Endothelial cell of umbilical vein (primary cell): ENCODE results near the gene SIDT1. TPM values are rescaled to one million over a fixed set of nuclear protein-coding genes. Genes with fewer than 3 reads are reported as not detected.

Experiments
- BruUV-seq: library from RNA; stranded (reverse); fragments of 400-500 nt; replicated peaks from 2 replicates; lab custom pipeline; 2021; lab: Mats Ljungman, UMichigan
- CTCF ChIA-PET: fragments of 300-600, 350-600 bp; sonication (Branson Sonifier 250); formaldehyde crosslinking; loops from one replicate; lab custom pipeline; 2021; ENCODE audit warnings: antibody characterized with exemption, inconsistent platforms; lab: Charles Lee
- POLR2A ChIA-PET: fragments of 300-600, 350-600 bp; sonication (Branson Sonifier 250); formaldehyde crosslinking; loops from one replicate; lab custom pipeline; 2021; ENCODE audit warnings: antibody characterized with exemption, inconsistent platforms; lab: Charles Lee
- DNase-seq: peaks from one replicate; pipeline ENCODE4 v3.0.0-alpha.2; 2011; ENCODE audit warnings: low read depth, low spot score
- FAIRE-seq: peaks from 2 replicates; lab custom pipeline; 2011; peaks lifted over from hg19 to GRCh38; lab: Jason Lieb, UNC
- H2AFZ ChIP-seq: 2 replicates; pipeline ENCODE4 v1.6.0; 2012; ENCODE audit warnings: low read depth, low read length, control low read depth, inconsistent platforms
- H3K27ac ChIP-seq: 2 replicates; pipeline ENCODE4 v1.5.1; 2011; ENCODE audit warnings: low read depth, mild to moderate bottlenecking, control low read depth, low read length, moderate library complexity; ENCODE audit not compliant: insufficient read depth
- H3K27me3 ChIP-seq, 2 experiments: 2 replicates each; pipeline versions ENCODE4 v1.6.0 to v1.6.1; 2011; ENCODE audit warnings: low read length in 2 of 2, mixed read lengths in 1 of 2; ENCODE audit not compliant: control insufficient read depth in 2 of 2, insufficient read depth in 2 of 2
- H3K36me3 ChIP-seq, 2 experiments: 2 replicates in 1 of 2; 3 replicates in 1 of 2; pipeline ENCODE4 v1.5.1; 2011; ENCODE audit warnings: low read length in 2 of 2, mild to moderate bottlenecking in 1 of 2, moderate library complexity in 1 of 2; ENCODE audit not compliant: control insufficient read depth in 2 of 2, insufficient read depth in 2 of 2; ENCODE audit errors: extremely low read depth in 1 of 2
- H3K4me1 ChIP-seq: 3 replicates; pipeline ENCODE4 v1.5.1; 2011; ENCODE audit warnings: mild to moderate bottlenecking, low read length; ENCODE audit not compliant: control insufficient read depth, insufficient read depth; ENCODE audit errors: extremely low read depth
- H3K4me2 ChIP-seq: 2 replicates; pipeline ENCODE4 v1.6.1; 2011; ENCODE audit warnings: low read length, control low read depth, mixed read lengths; ENCODE audit not compliant: insufficient read depth
- H3K4me3 ChIP-seq, 3 experiments: fragments of 200-600 bp in 1 of 3; sonication (generic), shearing (Covaris generic) in 1 of 3; replicated peaks in 1 of 3; 2 replicates each; pipeline ENCODE4 v1.5.1; 2011 to 2016; ENCODE audit warnings: control low read depth in 3 of 3, low read length in 3 of 3, mild to moderate bottlenecking in 2 of 3, inconsistent platforms in 1 of 3, low read depth in 1 of 3, moderate library complexity in 1 of 3; ENCODE audit not compliant: insufficient read depth in 1 of 3
- H3K79me2 ChIP-seq: 2 replicates; pipeline ENCODE4 v1.6.0; 2012; ENCODE audit warnings: low read length, inconsistent platforms; ENCODE audit not compliant: control insufficient read depth, insufficient read depth
- H3K9ac ChIP-seq: replicated peaks from 2 replicates; pipeline ENCODE3; 2011; ENCODE audit warnings: low read length, control low read depth; ENCODE audit not compliant: insufficient read depth; ENCODE audit errors: extremely low read depth
- H3K9me1 ChIP-seq: replicated peaks from 3 replicates; pipeline ENCODE4 v1.6.0; 2011; ENCODE audit warnings: mild to moderate bottlenecking, low read length; ENCODE audit not compliant: control insufficient read depth, insufficient read depth; ENCODE audit errors: extremely low read depth
- H3K9me3 ChIP-seq: replicated peaks from 2 replicates; pipeline ENCODE4 v1.5.1; 2012; ENCODE audit warnings: low read length, inconsistent platforms; ENCODE audit not compliant: control insufficient read depth, insufficient read depth
- H4K20me1 ChIP-seq: replicated peaks from 2 replicates; pipeline ENCODE3; 2011; ENCODE audit warnings: mild to moderate bottlenecking, low read length; ENCODE audit not compliant: control insufficient read depth, insufficient read depth; ENCODE audit errors: extremely low read depth
- CTCF ChIP-seq, 2 donors: IDR thresholded peaks; 1 replicate in 1 of 2; 2 replicates in 1 of 2; pipeline ENCODE4 v1.5.1; 2011; ENCODE audit warnings: low read length in 2 of 2, mild to moderate bottlenecking in 2 of 2, moderate library complexity in 2 of 2, control low read depth in 1 of 2, inconsistent platforms in 1 of 2, low read depth in 1 of 2; ENCODE audit not compliant: insufficient read depth in 1 of 2; ENCODE audit errors: extremely low read depth in 1 of 2
- FOS ChIP-seq: IDR thresholded peaks from 2 replicates; pipeline ENCODE4 v1.6.1; 2011; ENCODE audit warnings: mild to moderate bottlenecking, low read length, moderate library complexity, borderline replicate concordance; ENCODE audit not compliant: insufficient read depth
- GATA2 ChIP-seq: IDR thresholded peaks from 2 replicates; pipeline ENCODE4 v1.7.0; 2011; ENCODE audit warnings: low read depth, mild to moderate bottlenecking, moderate library complexity, mixed read lengths, low read length; ENCODE audit not compliant: insufficient read length, insufficient read depth
- JUN ChIP-seq: IDR thresholded peaks from 2 replicates; pipeline ENCODE4 v1.6.1; 2011; ENCODE audit warnings: borderline replicate concordance, low read depth; ENCODE audit not compliant: insufficient read length, insufficient read depth
- MAX ChIP-seq: IDR thresholded peaks from 2 replicates; pipeline ENCODE4 v1.6.1; 2011; ENCODE audit not compliant: insufficient read depth, insufficient read length
- MYC ChIP-seq: IDR thresholded peaks from one replicate; pipeline ENCODE4 v1.6.1; 2011; ENCODE audit warnings: mild to moderate bottlenecking, low read depth, low read length
- POLR2A ChIP-seq: IDR thresholded peaks from 2 replicates; pipeline ENCODE4 v1.6.1; 2012; ENCODE audit warnings: low read depth, mild to moderate bottlenecking, control low read depth, low read length
- POLR2AphosphoS5 ChIP-seq: IDR thresholded peaks from 2 replicates; pipeline ENCODE4 v1.6.1; 2012; ENCODE audit warnings: low read depth, mild to moderate bottlenecking, control low read depth, low read length, moderate library complexity; ENCODE audit not compliant: insufficient read depth
- dilution Hi-C: fragments of 300-500 bp; cut with MboI; formaldehyde crosslinking; loops from one replicate; pipeline ENCODE4 v1.15.0; 2019; ENCODE audit warnings: low sequenced_read_pairs; ENCODE audit not compliant: extremely low pct_ligation_motif_present
- intact Hi-C: fragments of 100-400 bp; cut with micrococcal nuclease; formaldehyde crosslinking; loops from one replicate; pipeline ENCODE4 v1.10.0; 2022
- polyA plus RNA-seq, 4 experiments: library from polyadenylated mRNA; depleted of rRNA in 3 of 4; stranded (reverse) in 3 of 4; unstranded in 1 of 4; fragments of >200 nt; gene quantifications; 2 replicates each; pipeline versions ENCODE4 v1.2.1 to v1.2.3, GENCODE V29; 2011 to 2012; ENCODE audit warnings: missing spikeins in 1 of 4
- total RNA-seq: library from RNA; stranded (reverse); gene quantifications from 2 replicates; pipeline ENCODE4 v1.2.3, GENCODE V29; 2021

Gene SIDT1
- total and polyA plus RNA-seq, 2 donors (not counting 3 experiments of a cell fraction or from before 2014, with no cell fraction given): 0.07 TPM; not detected in 1

GRCh38 chr3:113606539-113607218, 74.3 kb downstream of the SIDT1 start:
- POLR2A ChIA-PET: no interaction called here
- DNase-seq: no peak
- Histone ChIP-seq H3K9ac (no peak overlapping the region), H3K27me3 (peaks cover 2 to 8% of the 10 kb centered on the region in 2 experiments), H3K36me3 (no peaks in the 10 kb centered on the region), H3K9me1 (no peaks in the 10 kb centered on the region), H3K4me2 (no peak overlapping the region), H3K79me2 (no peaks in the 10 kb centered on the region), H3K4me1 (no peaks in the 10 kb centered on the region), H4K20me1 (no peaks in the 10 kb centered on the region), H3K4me3 (no peak overlapping the region), H2AFZ (no peak overlapping the region), H3K9me3 (no peaks in the 10 kb centered on the region), H3K27ac (no peak overlapping the region)
- dilution Hi-C loops: no loop called here
- BruUV-seq: no TSS peak
- CTCF ChIA-PET: interaction anchor here (1.6 kb wide), 1 partner anchor 22 kb away, joined by 4 read pairs; no protein-coding TSS in a partner anchor
- intact Hi-C loops: no loop called here
- FAIRE-seq: no peak
- no peak for TF ChIP-seq GATA2
- TF ChIP-seq JUN: no peak
- TF ChIP-seq CTCF (IDR thresholded peaks at IDR 0.05; ENCODE audit: extremely low read depth in 1 of 2, insufficient read depth in 1 of 2, low read depth in 1 of 2, low read length in 2 of 2): no peak
- no peak for TF ChIP-seq MAX
- no peak for TF ChIP-seq MYC
- TF ChIP-seq POLR2A: no peak
- no peak for TF ChIP-seq POLR2AphosphoS5
- no peak for TF ChIP-seq FOS
